ENCODE results near the gene MSL1. TPM values are rescaled to one million over a fixed set of nuclear protein-coding genes. Genes with fewer than 3 reads are reported as not detected.
A peak's percentile ranks its signal among the peaks of the same experiment; 100 is the strongest.

Gene MSL1
- total and polyA plus RNA-seq, 9 of the 15 experiments (the other 6 are each of a cell fraction or from before 2014, with no cell fraction given) = 13.8 to 120 (median 61.9) TPM

GRCh38 chr17:40098846-40099618 is 22.7 kb upstream of the MSL1 start (continued):
- peak; percentile 44 for TF ChIP-seq PBX2 (CRISPR knock-in tag; IDR thresholded peaks at IDR 0.05; ENCODE audit: low read depth)
- peak; percentile 63 for TF ChIP-seq PBX2 (tag; conservative IDR thresholded peaks at IDR 0.05; ENCODE audit: low read depth)
- TF ChIP-seq SMARCA4 (IDR thresholded peaks at IDR 0.05) = peak; percentile 81
- no peak for TF ChIP-seq DACH1 (IDR thresholded peaks at IDR 0.05; ENCODE audit: partially characterized antibody)
- no peak for TF ChIP-seq NCOA2 (IDR thresholded peaks at IDR 0.05; ENCODE audit: partially characterized antibody in 2 of 2)
- TF ChIP-seq ADNP (tag; IDR thresholded peaks at IDR 0.05) = no peak
- no peak for TF ChIP-seq GATA2 (CRISPR knock-in tag; IDR thresholded peaks at IDR 0.05)
- TF ChIP-seq HDAC6 (IDR thresholded peaks at IDR 0.05; ENCODE audit: low read depth, low read length) = no peak
- TF ChIP-seq DDX20 (tag; IDR thresholded peaks at IDR 0.05; ENCODE audit: low read depth) = no peak
- no peak for TF ChIP-seq E2F5 (CRISPR knock-in tag; IDR thresholded peaks at IDR 0.05)
- no peak for TF ChIP-seq ZNF668 (CRISPR knock-in tag; IDR thresholded peaks at IDR 0.05)
- 0 out of 2 replicates have a peak, but pooled peaks have one; percentile 4 for TF ChIP-seq HIVEP1 (CRISPR knock-in tag; IDR thresholded peaks at IDR 0.05)
- TF ChIP-seq FOXP1 (CRISPR knock-in tag; IDR thresholded peaks at IDR 0.05) = peak; percentile 80; the same call in 1 of the 2 replicates
- no peak for TF ChIP-seq CAMTA2 (CRISPR knock-in tag; conservative IDR thresholded peaks at IDR 0.05)
- TF ChIP-seq EGR1 (conservative IDR thresholded peaks at IDR 0.05) = peak; percentile 95
- no peak for TF ChIP-seq HNRNPH1 (optimal IDR thresholded peaks at IDR 0.05; ENCODE audit: low read depth, low read length)
- no peak for TF ChIP-seq PCBP2 (IDR thresholded peaks at IDR 0.05; ENCODE audit: low read depth, low read length, poor library complexity, severe bottlenecking)
- TF ChIP-seq MYBL2 (IDR thresholded peaks at IDR 0.05; ENCODE audit: low read depth) = no peak
- TF ChIP-seq MYBL2 (CRISPR knock-in tag; IDR thresholded peaks at IDR 0.05; ENCODE audit: borderline replicate concordance) = no peak
- TF ChIP-seq THRB (CRISPR knock-in tag; conservative IDR thresholded peaks at IDR 0.05) = peak; percentile 94
- peak; percentile 43 for TF ChIP-seq MEIS2 (IDR thresholded peaks at IDR 0.05; ENCODE audit: partially characterized antibody)
- TF ChIP-seq CEBPG (CRISPR knock-in tag; IDR thresholded peaks at IDR 0.05) = no peak
- TF ChIP-seq CEBPG (tag; conservative IDR thresholded peaks at IDR 0.05 in 1 of 2, IDR thresholded peaks at IDR 0.05 in 1 of 2) = no peak
- no peak for TF ChIP-seq SLC30A9 (CRISPR knock-in tag; IDR thresholded peaks at IDR 0.05)
- TF ChIP-seq L3MBTL2 (IDR thresholded peaks at IDR 0.05) = peak; percentile 97
- TF ChIP-seq EP400 (IDR thresholded peaks at IDR 0.05) = peak; percentile 97
